ENCODE data around the gene PEMT.
A peak's percentile ranks its signal among the peaks of the same experiment; 100 is the strongest.

The PEMT gene

GRCh38 chr17:17605083-17605728 is 13.7 kb upstream of the PEMT start:
- no peak overlapping the region for H3K4me3 ChIP-seq (ENCODE audit: low read length in 2 of 2)
- H3K4me1 ChIP-seq (ENCODE audit: control insufficient read depth in 2 of 2, insufficient read depth in 2 of 2, low read length in 2 of 2): peaks cover 0 to 3% of the 10 kb centered on the region in 2 donors
- no peaks in the 10 kb centered on the region for H3K36me3 ChIP-seq (ENCODE audit: control insufficient read depth in 2 of 2, insufficient read depth in 2 of 2, low read length in 2 of 2)
- H3K9ac ChIP-seq (ENCODE audit: low read depth in 1 of 2, low read length in 2 of 2): peak overlapping the region in 1 of 2 donors; percentile 2
- no peaks in the 10 kb centered on the region for H3K27me3 ChIP-seq (ENCODE audit: control insufficient read depth in 2 of 2, insufficient read depth in 2 of 2, low read length in 2 of 2)
- H3K9me3 ChIP-seq (ENCODE audit: control insufficient read depth in 2 of 2, low read length in 2 of 2): no peaks in the 10 kb centered on the region
- H3K27ac ChIP-seq (ENCODE audit: low read depth in 2 of 2, low read length in 2 of 2): no peak overlapping the region

- Histone ChIP-seq H3K9ac (ENCODE audit: low read depth in 1 of 2, low read length in 2 of 2) (no peak overlapping the region), H3K27me3 (ENCODE audit: control insufficient read depth in 2 of 2, insufficient read depth in 2 of 2, low read length in 2 of 2) (no peaks in the 10 kb centered on the region), H3K27ac (ENCODE audit: low read depth in 2 of 2, low read length in 2 of 2) (no peak overlapping the region), H3K4me3 (ENCODE audit: low read length in 2 of 2) (no peak overlapping the region), H3K9me3 (ENCODE audit: control insufficient read depth in 2 of 2, low read length in 2 of 2) (no peaks in the 10 kb centered on the region), H3K36me3 (ENCODE audit: control insufficient read depth in 2 of 2, insufficient read depth in 2 of 2, low read length in 2 of 2) (no peaks in the 10 kb centered on the region), H3K4me1 (ENCODE audit: control insufficient read depth in 2 of 2, insufficient read depth in 2 of 2, low read length in 2 of 2) (peaks cover 0 to 3% of the 10 kb centered on the region in 2 donors)
Measured at GRCh38 chr17:17603895-17604225, 12.4 kb upstream of the PEMT start.

GRCh38 chr17:17603178-17603894 is 11.8 kb upstream of the PEMT start:
- no peak overlapping the region for H3K4me3 ChIP-seq (ENCODE audit: low read length in 2 of 2)
- H3K9me3 ChIP-seq (ENCODE audit: control insufficient read depth in 2 of 2, low read length in 2 of 2): no peaks in the 10 kb centered on the region
- no peak overlapping the region for H3K27ac ChIP-seq (ENCODE audit: low read depth in 2 of 2, low read length in 2 of 2)
- H3K4me1 ChIP-seq (ENCODE audit: control insufficient read depth in 2 of 2, insufficient read depth in 2 of 2, low read length in 2 of 2): peaks cover 0 to 3% of the 10 kb centered on the region in 2 donors
- H3K9ac ChIP-seq (ENCODE audit: low read depth in 1 of 2, low read length in 2 of 2): no peak overlapping the region
- H3K27me3 ChIP-seq (ENCODE audit: control insufficient read depth in 2 of 2, insufficient read depth in 2 of 2, low read length in 2 of 2): no peaks in the 10 kb centered on the region
- H3K36me3 ChIP-seq (ENCODE audit: control insufficient read depth in 2 of 2, insufficient read depth in 2 of 2, low read length in 2 of 2): no peaks in the 10 kb centered on the region

- Histone ChIP-seq H3K27me3 (ENCODE audit: control insufficient read depth in 2 of 2, insufficient read depth in 2 of 2, low read length in 2 of 2) (no peaks in the 10 kb centered on the region), H3K9ac (ENCODE audit: low read depth in 1 of 2, low read length in 2 of 2) (no peak overlapping the region), H3K27ac (ENCODE audit: low read depth in 2 of 2, low read length in 2 of 2) (no peak overlapping the region), H3K4me3 (ENCODE audit: low read length in 2 of 2) (no peak overlapping the region), H3K9me3 (ENCODE audit: control insufficient read depth in 2 of 2, low read length in 2 of 2) (no peaks in the 10 kb centered on the region), H3K4me1 (ENCODE audit: control insufficient read depth in 2 of 2, insufficient read depth in 2 of 2, low read length in 2 of 2) (no peaks in the 10 kb centered on the region), H3K36me3 (ENCODE audit: control insufficient read depth in 2 of 2, insufficient read depth in 2 of 2, low read length in 2 of 2) (no peaks in the 10 kb centered on the region)
Measured at GRCh38 chr17:17599965-17600364, 8.5 kb upstream of the PEMT start.

GRCh38 chr17:17598003-17598402 is 6.5 kb upstream of the PEMT start:
- no peak overlapping the region for H3K4me3 ChIP-seq (ENCODE audit: low read length in 2 of 2)
- H3K9ac ChIP-seq (ENCODE audit: low read depth in 1 of 2, low read length in 2 of 2): no peak overlapping the region
- H3K4me1 ChIP-seq (ENCODE audit: control insufficient read depth in 2 of 2, insufficient read depth in 2 of 2, low read length in 2 of 2): no peaks in the 10 kb centered on the region
- H3K27me3 ChIP-seq (ENCODE audit: control insufficient read depth in 2 of 2, insufficient read depth in 2 of 2, low read length in 2 of 2): no peaks in the 10 kb centered on the region
- H3K36me3 ChIP-seq (ENCODE audit: control insufficient read depth in 2 of 2, insufficient read depth in 2 of 2, low read length in 2 of 2): no peaks in the 10 kb centered on the region
- H3K27ac ChIP-seq (ENCODE audit: low read depth in 2 of 2, low read length in 2 of 2): no peak overlapping the region
- no peaks in the 10 kb centered on the region for H3K9me3 ChIP-seq (ENCODE audit: control insufficient read depth in 2 of 2, low read length in 2 of 2)

- no peaks in the 10 kb centered on the region for H3K36me3 ChIP-seq (ENCODE audit: control insufficient read depth in 2 of 2, insufficient read depth in 2 of 2, low read length in 2 of 2)
- H3K4me3 ChIP-seq (ENCODE audit: low read length in 2 of 2): no peak overlapping the region
- no peak overlapping the region for H3K27ac ChIP-seq (ENCODE audit: low read depth in 2 of 2, low read length in 2 of 2)
- no peak overlapping the region for H3K9ac ChIP-seq (ENCODE audit: low read depth in 1 of 2, low read length in 2 of 2)
- no peaks in the 10 kb centered on the region for H3K9me3 ChIP-seq (ENCODE audit: control insufficient read depth in 2 of 2, low read length in 2 of 2)
- peaks cover 6 to 8% of the 10 kb centered on the region in 2 donors for H3K4me1 ChIP-seq (ENCODE audit: control insufficient read depth in 2 of 2, insufficient read depth in 2 of 2, low read length in 2 of 2)
- H3K27me3 ChIP-seq (ENCODE audit: control insufficient read depth in 2 of 2, insufficient read depth in 2 of 2, low read length in 2 of 2): no peaks in the 10 kb centered on the region
Measured at GRCh38 chr17:17595755-17596154, 4.2 kb upstream of the PEMT start.

GRCh38 chr17:17593222-17593620 is 1.7 kb upstream of the PEMT start:
- Histone ChIP-seq H3K9me3 (ENCODE audit: control insufficient read depth in 2 of 2, low read length in 2 of 2) (no peaks in the 10 kb centered on the region), H3K27ac (ENCODE audit: low read depth in 2 of 2, low read length in 2 of 2) (no peak overlapping the region), H3K9ac (ENCODE audit: low read depth in 1 of 2, low read length in 2 of 2) (no peak overlapping the region), H3K36me3 (ENCODE audit: control insufficient read depth in 2 of 2, insufficient read depth in 2 of 2, low read length in 2 of 2) (no peaks in the 10 kb centered on the region), H3K4me3 (ENCODE audit: low read length in 2 of 2) (no peak overlapping the region), H3K4me1 (ENCODE audit: control insufficient read depth in 2 of 2, insufficient read depth in 2 of 2, low read length in 2 of 2) (peaks cover 12 to 13% of the 10 kb centered on the region in 2 donors), H3K27me3 (ENCODE audit: control insufficient read depth in 2 of 2, insufficient read depth in 2 of 2, low read length in 2 of 2) (no peaks in the 10 kb centered on the region)

GRCh38 chr17:17590883-17591354 is 589 bp downstream of the PEMT start:
- Histone ChIP-seq H3K27me3 (ENCODE audit: control insufficient read depth in 2 of 2, insufficient read depth in 2 of 2, low read length in 2 of 2) (no peaks in the 10 kb centered on the region), H3K4me1 (ENCODE audit: control insufficient read depth in 2 of 2, insufficient read depth in 2 of 2, low read length in 2 of 2) (peaks cover 12 to 13% of the 10 kb centered on the region in 2 donors), H3K36me3 (ENCODE audit: control insufficient read depth in 2 of 2, insufficient read depth in 2 of 2, low read length in 2 of 2) (no peaks in the 10 kb centered on the region), H3K9me3 (ENCODE audit: control insufficient read depth in 2 of 2, low read length in 2 of 2) (no peaks in the 10 kb centered on the region), H3K9ac (ENCODE audit: low read depth in 1 of 2, low read length in 2 of 2) (peak overlapping the region; percentile 77 to 84), H3K4me3 (ENCODE audit: low read length in 2 of 2) (peak overlapping the region; percentile 87 to 93), H3K27ac (ENCODE audit: low read depth in 2 of 2, low read length in 2 of 2) (peak overlapping the region; percentile 80 to 86)

GRCh38 chr17:17590141-17590751 is 1.3 kb downstream of the PEMT start:
- H3K27ac ChIP-seq (ENCODE audit: low read depth in 2 of 2, low read length in 2 of 2): peak overlapping the region in 1 of 2 donors; percentile 86
- H3K9me3 ChIP-seq (ENCODE audit: control insufficient read depth in 2 of 2, low read length in 2 of 2): no peaks in the 10 kb centered on the region
- no peaks in the 10 kb centered on the region for H3K27me3 ChIP-seq (ENCODE audit: control insufficient read depth in 2 of 2, insufficient read depth in 2 of 2, low read length in 2 of 2)
- peak overlapping the region; percentile 87 to 93 for H3K4me3 ChIP-seq (ENCODE audit: low read length in 2 of 2)
- H3K4me1 ChIP-seq (ENCODE audit: control insufficient read depth in 2 of 2, insufficient read depth in 2 of 2, low read length in 2 of 2): peaks cover 12 to 13% of the 10 kb centered on the region in 2 donors
- H3K36me3 ChIP-seq (ENCODE audit: control insufficient read depth in 2 of 2, insufficient read depth in 2 of 2, low read length in 2 of 2): no peaks in the 10 kb centered on the region
- peak overlapping the region; percentile 77 to 84 for H3K9ac ChIP-seq (ENCODE audit: low read depth in 1 of 2, low read length in 2 of 2)

GRCh38 chr17:17587614-17588337 is 3.7 kb downstream of the PEMT start:
- no peaks in the 10 kb centered on the region for H3K9me3 ChIP-seq (ENCODE audit: control insufficient read depth in 2 of 2, low read length in 2 of 2)
- H3K27ac ChIP-seq (ENCODE audit: low read depth in 2 of 2, low read length in 2 of 2): no peak overlapping the region
- peaks cover 12 to 13% of the 10 kb centered on the region in 2 donors for H3K4me1 ChIP-seq (ENCODE audit: control insufficient read depth in 2 of 2, insufficient read depth in 2 of 2, low read length in 2 of 2)
- H3K9ac ChIP-seq (ENCODE audit: low read depth in 1 of 2, low read length in 2 of 2): no peak overlapping the region
- no peaks in the 10 kb centered on the region for H3K36me3 ChIP-seq (ENCODE audit: control insufficient read depth in 2 of 2, insufficient read depth in 2 of 2, low read length in 2 of 2)
- no peak overlapping the region for H3K4me3 ChIP-seq (ENCODE audit: low read length in 2 of 2)
- H3K27me3 ChIP-seq (ENCODE audit: control insufficient read depth in 2 of 2, insufficient read depth in 2 of 2, low read length in 2 of 2): no peaks in the 10 kb centered on the region
